HepG2 (cell line): Measurements from ENCODE around the gene L3MBTL4. TPM values are rescaled to one million over a fixed set of nuclear protein-coding genes. Genes with fewer than 3 reads are reported as not detected.

Source experiments
- ATAC-seq: fragments of 200-7000 bp; cut with Tn5 transposase; 3 replicates; pipeline ENCODE4 v1.9.1; 2020; ENCODE audit warnings: mild to moderate bottlenecking, moderate library complexity
- BruUV-seq: library from RNA; stranded (reverse); fragments of 400-500 nt; replicated peaks from 2 replicates; lab custom pipeline; 2021; lab: Mats Ljungman, UMichigan
- CTCF ChIA-PET: fragments of 300-600 bp; formaldehyde crosslinking; extraction: SDS; loops from one replicate; lab custom pipeline; 2021; ENCODE audit warnings: low total read pairs, inconsistent platforms, low intra/inter-chr PET ratio; lab: Yijun Ruan, JAX
- POLR2A ChIA-PET: fragments of 350-600 bp; sonication (Branson Sonifier 250); formaldehyde crosslinking; loops from one replicate; lab custom pipeline; 2020; ENCODE audit warnings: antibody characterized with exemption, inconsistent platforms; lab: Yijun Ruan, JAX
- DNase-seq: peaks from one replicate; pipeline ENCODE4 v3.0.0-alpha.2; 2015; ENCODE audit warnings: low spot score
- FAIRE-seq: peaks from 3 replicates; lab custom pipeline; 2011; peaks lifted over from hg19 to GRCh38; lab: Jason Lieb, UNC
- H2AFZ ChIP-seq: one replicate; pipeline ENCODE4 v1.6.1; 2011; ENCODE audit warnings: low read length, inconsistent platforms
- H3K27ac ChIP-seq: fragments of 300-600 bp; 3 replicates; pipeline ENCODE4 v1.8.0; 2011; ENCODE audit warnings: mixed run types, mild to moderate bottlenecking, mixed read lengths, low read length, inconsistent platforms; ENCODE audit not compliant: insufficient read depth; ENCODE audit errors: extremely low read length
- H3K27me3 ChIP-seq, 2 experiments: fragments of 200-600 bp in 1 of 2; 2 replicates in 1 of 2; 3 replicates in 1 of 2; pipeline versions ENCODE4 v1.6.0 to v1.8.0; 2011; ENCODE audit warnings: low read length in 2 of 2, mild to moderate bottlenecking in 2 of 2, moderate library complexity in 2 of 2, inconsistent platforms in 1 of 2; ENCODE audit not compliant: insufficient read depth in 2 of 2, control insufficient read depth in 1 of 2
- H3K36me3 ChIP-seq, 2 experiments: fragments of 200-600 bp in 1 of 2; replicated peaks in 1 of 2; 2 replicates in 1 of 2; 3 replicates in 1 of 2; pipeline versions ENCODE4 v1.5.1 to v1.8.0; 2011; ENCODE audit warnings: low read length in 2 of 2, inconsistent platforms in 1 of 2; ENCODE audit not compliant: insufficient read depth in 2 of 2, control insufficient read depth in 1 of 2
- H3K4me1 ChIP-seq: 2 replicates; pipeline ENCODE4 v1.5.1; 2012; ENCODE audit warnings: low read length, inconsistent platforms; ENCODE audit not compliant: insufficient read depth
- H3K4me2 ChIP-seq: 2 replicates; pipeline ENCODE4 v1.6.0; 2011; ENCODE audit warnings: low read depth, low read length, inconsistent platforms
- H3K4me3 ChIP-seq, 3 experiments: fragments of 200-600 bp in 1 of 3; sonication (generic), shearing (Covaris generic) in 1 of 3; replicated peaks in 1 of 3; 2 replicates each; pipeline ENCODE4 v1.5.1; 2011 to 2016; ENCODE audit warnings: low read length in 3 of 3, inconsistent platforms in 2 of 3, low read depth in 2 of 3, mild to moderate bottlenecking in 2 of 3, control low read depth in 1 of 3, mixed read lengths in 1 of 3; ENCODE audit not compliant: insufficient read depth in 1 of 3
- H3K79me2 ChIP-seq: one replicate; pipeline ENCODE4 v1.6.1; 2011; ENCODE audit warnings: low read length, inconsistent platforms; ENCODE audit not compliant: insufficient read depth
- H3K9ac ChIP-seq: 2 replicates; pipeline ENCODE4 v1.6.0; 2011; ENCODE audit warnings: mild to moderate bottlenecking, low read depth, low read length, inconsistent platforms; ENCODE audit not compliant: insufficient read depth
- H3K9me3 ChIP-seq: 2 replicates; pipeline ENCODE4 v1.5.1; 2012; ENCODE audit warnings: mild to moderate bottlenecking, low read length
- H4K20me1 ChIP-seq: 2 replicates; pipeline ENCODE4 v1.6.0; 2011; ENCODE audit warnings: inconsistent platforms, mild to moderate bottlenecking, low read length, moderate library complexity; ENCODE audit not compliant: insufficient read depth
- ATF5 ChIP-seq: sonication (generic); formaldehyde crosslinking; IDR thresholded peaks from 2 replicates; pipeline ENCODE4 v1.4.0; 2020; ENCODE audit warnings: mild to moderate bottlenecking, low read depth, missing genetic modification reagents
- CEBPG ChIP-seq: IDR thresholded peaks from 2 replicates; pipeline ENCODE4 v1.6.1; 2016
- DNMT1 ChIP-seq: sonication (generic); formaldehyde crosslinking; IDR thresholded peaks from 2 replicates; pipeline ENCODE4 v1.5.1; 2020; ENCODE audit warnings: mild to moderate bottlenecking, missing genetic modification reagents
- GATAD1 ChIP-seq: IDR thresholded peaks from 2 replicates; pipeline ENCODE4 v1.6.1; 2016; ENCODE audit warnings: missing genetic modification reagents, missing compliant biosample characterization
- HDAC1 ChIP-seq: sonication (generic); formaldehyde crosslinking; IDR thresholded peaks from 2 replicates; pipeline ENCODE4 v1.5.1; 2020; ENCODE audit warnings: mild to moderate bottlenecking, missing genetic modification reagents
- HDAC2 ChIP-seq: sonication (generic); formaldehyde crosslinking; IDR thresholded peaks from 2 replicates; pipeline ENCODE4 v1.4.0; 2020; ENCODE audit warnings: missing genetic modification reagents
- HOXA3 ChIP-seq: sonication (generic); formaldehyde crosslinking; IDR thresholded peaks from 2 replicates; pipeline ENCODE4 v1.5.0; 2020; ENCODE audit warnings: missing genetic modification reagents
- HOXA9 ChIP-seq: sonication (generic); formaldehyde crosslinking; IDR thresholded peaks from 2 replicates; pipeline ENCODE4 v1.8.1; 2022; ENCODE audit warnings: missing genetic modification reagents, mild to moderate bottlenecking, moderate library complexity, borderline replicate concordance
- KDM5B ChIP-seq: sonication (generic); formaldehyde crosslinking; IDR thresholded peaks from 2 replicates; pipeline ENCODE4 v1.4.0; 2020; ENCODE audit warnings: missing genetic modification reagents, mild to moderate bottlenecking, borderline replicate concordance
- MIER2 ChIP-seq: IDR thresholded peaks from 2 replicates; pipeline ENCODE4 v1.6.1; 2016; ENCODE audit warnings: missing biosample characterization, missing genetic modification reagents
- PHF21A ChIP-seq: sonication (generic); formaldehyde crosslinking; IDR thresholded peaks from 2 replicates; pipeline ENCODE4 v1.5.0; 2020; ENCODE audit warnings: mild to moderate bottlenecking, missing genetic modification reagents
- RARA ChIP-seq: IDR thresholded peaks from 2 replicates; pipeline ENCODE4 v1.6.1; 2016; ENCODE audit warnings: missing genetic modification reagents, missing compliant biosample characterization
- REPIN1 ChIP-seq: sonication (generic); formaldehyde crosslinking; IDR thresholded peaks from 2 replicates; pipeline ENCODE4 v1.8.0; 2022; ENCODE audit warnings: missing genetic modification reagents, low read depth, mild to moderate bottlenecking, borderline replicate concordance
- SP140L ChIP-seq: sonication (generic); formaldehyde crosslinking; IDR thresholded peaks from 2 replicates; pipeline ENCODE4 v1.4.0; 2020; ENCODE audit warnings: missing genetic modification reagents, borderline replicate concordance
- SRSF4 ChIP-seq: fragments of 200-400 bp; formaldehyde crosslinking; IDR thresholded peaks from one replicate; pipeline ENCODE4 v1.6.1; 2018; ENCODE audit warnings: mild to moderate bottlenecking, low read depth, low read length, moderate library complexity; ENCODE audit not compliant: poor library complexity, severe bottlenecking
- TEAD3 ChIP-seq: optimal IDR thresholded peaks from 2 replicates; pipeline ENCODE3; 2016; ENCODE audit warnings: borderline replicate concordance
- YEATS4 ChIP-seq: sonication (generic); formaldehyde crosslinking; IDR thresholded peaks from 2 replicates; pipeline ENCODE4 v1.4.0; 2020; ENCODE audit warnings: missing genetic modification reagents, borderline replicate concordance
- ZMYM3 ChIP-seq: sonication (generic); formaldehyde crosslinking; IDR thresholded peaks from 2 replicates; pipeline ENCODE4 v1.5.1; 2020; ENCODE audit warnings: mild to moderate bottlenecking, missing genetic modification reagents
- ZNF205 ChIP-seq: IDR thresholded peaks from 2 replicates; pipeline ENCODE4 v1.6.1; 2018; ENCODE audit warnings: missing biosample characterization, missing genetic modification reagents
- ZNF672 ChIP-seq: sonication (generic); formaldehyde crosslinking; IDR thresholded peaks from 2 replicates; pipeline ENCODE4 v1.8.1; 2022; ENCODE audit warnings: missing genetic modification reagents
- ZSCAN20 ChIP-seq: sonication (generic); formaldehyde crosslinking; IDR thresholded peaks from 2 replicates; pipeline ENCODE4 v1.4.0; 2020; ENCODE audit warnings: missing genetic modification reagents, mild to moderate bottlenecking, borderline replicate concordance
- WGBS: methylation state at CpG from one replicate; pipeline ENCODE4 v1.1.6; 2017; ENCODE audit warnings: low lambda C conversion rate; 5-methylcytosine and 5-hydroxymethylcytosine counted together
- in situ Hi-C: cut with HindIII; loops from 2 replicates; pipeline ENCODE4 v1.10.0; 2017; ENCODE audit warnings: low pct_unique_long_range_greater_than_20kb; ENCODE audit not compliant: extremely low pct_ligation_motif_present
- intact Hi-C: fragments of 100-400 bp; cut with micrococcal nuclease; formaldehyde crosslinking; loops from one replicate; pipeline ENCODE4 v1.10.0; 2022; ENCODE audit not compliant: unreplicated experiment
- polyA plus RNA-seq, 8 experiments: library from polyadenylated mRNA; depleted of rRNA in 3 of 8; stranded (reverse) in 7 of 8; unstranded in 1 of 8; fragments of >200 nt; fragmentation: Illumina TruSeq in 4 of 8; extraction: Trizol in 4 of 8; gene quantifications; 2 replicates each; pipeline versions ENCODE4 v1.2.1 to v1.2.3, GENCODE V29; 2011 to 2016; ENCODE audit warnings: low read depth in 4 of 8, missing spikeins in 1 of 8, mixed read lengths in 1 of 8; ENCODE audit not compliant: insufficient read depth in 1 of 8
- total RNA-seq, 5 experiments: library from RNA; depleted of rRNA; stranded (reverse); fragments of >200 nt; fragmentation: Illumina TruSeq; extraction: Trizol; gene quantifications; 2 replicates each; pipeline ENCODE4 v1.2.3, GENCODE V29; 2016; ENCODE audit warnings: low read depth in 1 of 5

L3MBTL4 gene
- total and polyA plus RNA-seq, 2 of the 13 experiments (the other 11 are each of a cell fraction or from before 2014, with no cell fraction given): 10.8 to 13.3 TPM

- ChIA-PET POLR2A (no interaction called here), CTCF (no interaction called here)
- Histone ChIP-seq H4K20me1 (no peaks in the 10 kb centered on the region), H3K27me3 (no peaks in the 10 kb centered on the region), H3K4me2 (no peak overlapping the region), H3K27ac (no peak overlapping the region), H3K4me1 (peaks cover 42% of the 10 kb centered on the region), H3K9me3 (no peaks in the 10 kb centered on the region), H3K79me2 (no peaks in the 10 kb centered on the region), H3K4me3 (no peak overlapping the region), H2AFZ (no peak overlapping the region), H3K9ac (no peak overlapping the region), H3K36me3 (peaks cover 3 to 5% of the 10 kb centered on the region in 2 experiments; a peak in 3 of 5 replicates)
- intact Hi-C loops (no loop called here), in situ Hi-C loops (no loop called here)
- ATAC-seq: no peak
- 96% methylated on average over 7 of the region's 7 CpGs for WGBS
- no TSS peak for BruUV-seq
- no peak for DNase-seq
- no peak for FAIRE-seq
- TF ChIP-seq MIER2 (CRISPR knock-in tag): no peak
- no peak for TF ChIP-seq GATAD1
- TF ChIP-seq ZSCAN20 (CRISPR knock-in tag): no peak
- no peak for TF ChIP-seq ATF5
- TF ChIP-seq ZMYM3 (CRISPR knock-in tag): no peak
- TF ChIP-seq KDM5B (CRISPR knock-in tag): no peak
- TF ChIP-seq TEAD3 (CRISPR knock-in tag): no peak
- no peak for TF ChIP-seq SRSF4
- no peak for TF ChIP-seq DNMT1
Measured at GRCh38 chr18:5972298-5972697, 442.4 kb downstream of the L3MBTL4 start.

DNA sequence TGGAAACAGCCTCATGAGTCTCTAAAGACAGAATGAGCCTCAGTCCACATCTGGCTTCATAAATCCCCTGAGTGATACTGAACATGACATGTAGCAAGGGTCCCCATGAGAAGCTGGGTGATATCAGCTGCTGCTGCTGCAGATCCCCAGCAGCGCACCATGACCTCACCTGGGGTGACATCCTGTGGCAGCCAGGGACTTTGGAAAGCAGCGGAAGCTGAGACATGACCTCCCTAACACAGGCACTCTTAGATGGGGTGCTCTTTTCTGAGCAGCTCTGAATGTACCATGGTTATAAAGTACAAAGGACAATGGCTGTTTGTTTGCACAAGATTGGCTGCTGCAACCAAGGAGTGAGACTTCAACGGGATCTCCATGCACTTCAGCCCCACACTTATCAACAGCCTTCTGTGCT, 444.7 kb downstream of the L3MBTL4 start:
- in situ Hi-C loops: no loop called here
- POLR2A ChIA-PET: no interaction called here
- Histone ChIP-seq H3K4me1 (peaks cover 52% of the 10 kb centered on the region), H3K9me3 (no peaks in the 10 kb centered on the region), H3K9ac (no peak overlapping the region), H3K4me2 (peak overlapping the region; percentile 46), H3K79me2 (no peaks in the 10 kb centered on the region), H4K20me1 (no peaks in the 10 kb centered on the region), H2AFZ (no peak overlapping the region), H3K27ac (peak overlapping the region; percentile 64), H3K36me3 (peaks cover 1 to 5% of the 10 kb centered on the region in 2 experiments; a peak in 2 of 5 replicates), H3K4me3 (no peak overlapping the region), H3K27me3 (no peaks in the 10 kb centered on the region)
- BruUV-seq: no TSS peak
- WGBS: 0% methylated on average over 1 of the region's 3 CpGs
- intact Hi-C loops: loop anchor here (1.0 kb wide), 2 partner anchors 82 to 89 kb away; no protein-coding TSS in a partner anchor
- CTCF ChIA-PET: no interaction called here
- FAIRE-seq (peak; percentile 93), ATAC-seq (peak; percentile 98), DNase-seq (peak; percentile 87)
- TF ChIP-seq ZNF672 (CRISPR knock-in tag): no peak
- TF ChIP-seq PHF21A (CRISPR knock-in tag): peak; percentile 78
- TF ChIP-seq HOXA3 (CRISPR knock-in tag): peak; percentile 80
- peak; percentile 58; the same call in 1 of the 2 replicates for TF ChIP-seq REPIN1
- peak; percentile 85 for TF ChIP-seq HDAC1
- peak; percentile 91 for TF ChIP-seq HDAC2 (CRISPR knock-in tag)
- TF ChIP-seq KDM5B (CRISPR knock-in tag): 0 out of 2 replicates have a peak, but pooled peaks have one; percentile 31
- peak; percentile 74; the same call in 1 of the 2 replicates for TF ChIP-seq ZNF205 (CRISPR knock-in tag)
- peak; percentile 79 for TF ChIP-seq CEBPG (CRISPR knock-in tag)
- TF ChIP-seq HOXA9 (CRISPR knock-in tag): no peak
- peak; percentile 83 for TF ChIP-seq RARA (CRISPR knock-in tag)
- TF ChIP-seq YEATS4 (CRISPR knock-in tag): peak; percentile 62; the same call in 1 of the 2 replicates
- TF ChIP-seq SP140L (CRISPR knock-in tag): no peak
